Activated CD8-positive, alpha-beta T cell treated with anti-CD3 and anti-CD28 coated beads for 36 hours (primary cell): Measurements from ENCODE around the gene TMEM132D. TPM values are rescaled to one million over a fixed set of nuclear protein-coding genes. Genes with fewer than 3 reads are reported as not detected.

Experiments used
- ATAC-seq: fragments of 200-7000 bp; cut with Tn5 transposase; one replicate; pipeline ENCODE4 v1.10.0; 2021; ENCODE audit warnings: mild to moderate bottlenecking, moderate library complexity
- CTCF ChIA-PET: fragments of 350-600 bp; sonication (Branson Sonifier 250); formaldehyde crosslinking; loops from one replicate; lab custom pipeline; 2021; ENCODE audit warnings: antibody characterized with exemption; lab: Charles Lee
- POLR2A ChIA-PET: fragments of 350-600 bp; sonication (Branson Sonifier 250); formaldehyde crosslinking; loops from one replicate; lab custom pipeline; 2021; ENCODE audit warnings: antibody characterized with exemption; lab: Charles Lee
- DNase-seq: peaks from one replicate; pipeline ENCODE4 v3.0.0-alpha.2; 2020
- H3K27ac Mint-ChIP-seq: one replicate; pipeline ENCODE4 v1.8.0; 2021; ENCODE audit warnings: mild to moderate bottlenecking, mixed read lengths
- H3K27me3 Mint-ChIP-seq: one replicate; pipeline ENCODE4 v1.8.0; 2021; ENCODE audit warnings: mixed read lengths
- H3K36me3 Mint-ChIP-seq: one replicate; pipeline ENCODE4 v1.8.0; 2021; ENCODE audit warnings: low read depth, mixed read lengths
- H3K4me1 Mint-ChIP-seq: one replicate; pipeline ENCODE4 v1.8.0; 2021; ENCODE audit warnings: low read depth, mixed read lengths
- H3K4me3 Mint-ChIP-seq: one replicate; pipeline ENCODE4 v1.8.0; 2021; ENCODE audit warnings: mild to moderate bottlenecking, moderate library complexity, mixed read lengths
- H3K9me3 Mint-ChIP-seq: one replicate; pipeline ENCODE4 v1.8.0; 2021; ENCODE audit warnings: mixed read lengths
- intact Hi-C: fragments of 100-400 bp; cut with micrococcal nuclease; formaldehyde crosslinking; loops from one replicate; pipeline ENCODE4 v1.10.0; 2022
- total RNA-seq, 2 experiments: library from RNA; stranded (reverse); gene quantifications; one replicate each; pipeline ENCODE4 v1.2.3, GENCODE V29; 2021
- TF ChIP-seq, protein P1 (sequence below): fragments of 200-600 bp; IDR thresholded peaks from one replicate; pipeline ENCODE4 v1.8.0; 2022; ENCODE audit warnings: antibody characterized with exemption, mild to moderate bottlenecking

Gene TMEM132D
- total RNA-seq, 2 experiments from 2014 or later, result not detected

DNA sequence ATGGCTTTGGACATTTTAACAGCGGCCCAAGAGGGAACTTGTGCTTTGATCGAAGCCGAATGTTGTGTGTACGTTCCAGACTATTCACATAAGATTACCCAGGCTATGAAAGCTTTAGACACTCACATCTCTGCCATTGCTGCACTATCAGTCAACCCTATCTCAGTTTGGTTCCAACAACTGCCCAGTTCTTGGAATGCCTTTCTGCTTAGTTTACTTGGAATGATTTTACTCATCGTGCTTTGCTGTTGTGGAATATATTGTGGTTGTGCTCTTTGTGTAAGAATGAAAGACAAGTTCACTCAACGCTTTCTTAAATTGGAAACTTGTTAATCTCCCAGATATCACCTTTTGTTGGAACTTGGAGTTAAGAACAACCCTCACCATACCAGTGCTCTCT lies 552.3 kb downstream of the TMEM132D start:
- no peak overlapping the region for H3K27ac Mint-ChIP-seq
- H3K4me1 Mint-ChIP-seq, result no peaks in the 10 kb centered on the region
- H3K4me3 Mint-ChIP-seq, result no peak overlapping the region
- H3K9me3 Mint-ChIP-seq, result peaks cover 2% of the 10 kb centered on the region
- H3K36me3 Mint-ChIP-seq, result no peaks in the 10 kb centered on the region
- no peak for DNase-seq
- POLR2A ChIA-PET, result no interaction called here
- no peaks in the 10 kb centered on the region for H3K27me3 Mint-ChIP-seq
- CTCF ChIA-PET, result no interaction called here
- ATAC-seq, result no peak
- intact Hi-C loops, result no loop called here
- TF ChIP-seq, protein P1, sequence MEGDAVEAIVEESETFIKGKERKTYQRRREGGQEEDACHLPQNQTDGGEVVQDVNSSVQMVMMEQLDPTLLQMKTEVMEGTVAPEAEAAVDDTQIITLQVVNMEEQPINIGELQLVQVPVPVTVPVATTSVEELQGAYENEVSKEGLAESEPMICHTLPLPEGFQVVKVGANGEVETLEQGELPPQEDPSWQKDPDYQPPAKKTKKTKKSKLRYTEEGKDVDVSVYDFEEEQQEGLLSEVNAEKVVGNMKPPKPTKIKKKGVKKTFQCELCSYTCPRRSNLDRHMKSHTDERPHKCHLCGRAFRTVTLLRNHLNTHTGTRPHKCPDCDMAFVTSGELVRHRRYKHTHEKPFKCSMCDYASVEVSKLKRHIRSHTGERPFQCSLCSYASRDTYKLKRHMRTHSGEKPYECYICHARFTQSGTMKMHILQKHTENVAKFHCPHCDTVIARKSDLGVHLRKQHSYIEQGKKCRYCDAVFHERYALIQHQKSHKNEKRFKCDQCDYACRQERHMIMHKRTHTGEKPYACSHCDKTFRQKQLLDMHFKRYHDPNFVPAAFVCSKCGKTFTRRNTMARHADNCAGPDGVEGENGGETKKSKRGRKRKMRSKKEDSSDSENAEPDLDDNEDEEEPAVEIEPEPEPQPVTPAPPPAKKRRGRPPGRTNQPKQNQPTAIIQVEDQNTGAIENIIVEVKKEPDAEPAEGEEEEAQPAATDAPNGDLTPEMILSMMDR, result no peak

DNA sequence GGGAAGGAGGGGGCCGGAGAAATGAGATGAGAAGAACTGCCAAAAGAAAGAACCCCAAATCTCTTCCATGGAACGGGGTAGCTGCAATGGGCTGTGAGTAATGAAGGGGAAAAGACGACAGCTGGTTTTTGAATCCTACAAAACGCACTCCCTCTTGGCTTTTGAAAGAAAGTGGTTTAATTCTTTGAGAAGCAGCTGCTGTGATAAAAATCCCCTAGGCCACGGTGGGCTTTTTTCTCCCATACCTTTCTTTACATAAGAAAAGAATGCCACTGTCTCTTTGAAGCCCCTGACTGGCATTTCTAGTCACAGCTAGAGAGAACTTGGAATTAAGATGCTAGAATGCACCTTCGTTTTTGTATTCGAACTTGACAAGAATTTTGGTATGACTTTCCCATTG lies 564.5 kb downstream of the TMEM132D start:
- CTCF ChIA-PET, result no interaction called here
- POLR2A ChIA-PET, result no interaction called here
- intact Hi-C loops, result no loop called here

DNA sequence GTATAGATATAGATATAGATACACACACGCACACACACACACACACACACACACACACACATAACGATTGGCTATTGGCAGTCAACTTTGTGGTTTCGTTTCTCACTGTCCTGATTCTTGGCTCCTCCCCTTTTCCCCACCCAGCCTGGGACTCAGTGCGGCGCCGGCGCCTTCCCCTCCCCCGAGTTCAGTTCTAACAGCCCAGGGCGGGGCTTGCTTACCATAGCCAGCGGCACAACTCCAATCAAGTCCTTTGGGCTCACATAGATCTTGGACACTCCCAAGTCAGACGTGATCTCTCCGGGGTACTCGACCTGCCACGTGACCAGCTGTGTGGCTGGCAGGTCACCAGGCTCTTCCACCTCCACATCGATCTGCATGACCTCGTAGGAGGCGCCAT lies 566.4 kb downstream of the TMEM132D start:
- TF ChIP-seq, protein P1, result no peak
- intact Hi-C loops, result no loop called here
- H3K4me1 Mint-ChIP-seq, result no peaks in the 10 kb centered on the region
- H3K27me3 Mint-ChIP-seq, result no peaks in the 10 kb centered on the region
- POLR2A ChIA-PET, result no interaction called here
- no peaks in the 10 kb centered on the region for H3K36me3 Mint-ChIP-seq
- no peak overlapping the region for H3K27ac Mint-ChIP-seq
- DNase-seq (no peak), ATAC-seq (no peak)
- peaks cover 4% of the 10 kb centered on the region for H3K9me3 Mint-ChIP-seq
- no peak overlapping the region for H3K4me3 Mint-ChIP-seq
- CTCF ChIA-PET, result no interaction called here

More for the DNA sequence above, 564.5 kb downstream of the TMEM132D start:
- TF ChIP-seq, protein P1, result no peak
- Mint-ChIP-seq H3K4me1 (no peaks in the 10 kb centered on the region), H3K27ac (no peak overlapping the region), H3K9me3 (peaks cover 7% of the 10 kb centered on the region), H3K27me3 (no peaks in the 10 kb centered on the region), H3K4me3 (no peak overlapping the region), H3K36me3 (no peaks in the 10 kb centered on the region)
- DNase-seq, result no peak
- ATAC-seq, result no peak

DNA sequence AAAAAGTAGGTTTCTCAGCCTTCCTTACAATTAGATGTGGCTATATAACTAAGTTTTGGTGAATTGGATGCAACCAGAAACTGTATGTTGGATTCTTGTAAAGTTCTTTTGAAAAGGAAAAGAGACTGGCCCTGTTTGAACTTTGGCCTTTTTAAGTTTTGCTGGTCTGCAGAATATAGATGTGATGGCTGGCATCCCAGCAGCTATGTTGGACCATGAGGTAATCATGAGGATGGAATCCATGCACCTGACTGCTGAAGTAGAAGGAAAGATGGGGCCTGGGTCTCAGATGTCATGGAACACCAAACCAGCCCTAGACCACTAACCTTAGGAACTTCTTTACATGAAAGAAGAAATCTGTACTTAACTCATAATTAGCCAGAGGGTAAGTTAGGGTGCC lies 568.1 kb downstream of the TMEM132D start:
- Mint-ChIP-seq H3K36me3 (no peaks in the 10 kb centered on the region), H3K27ac (no peak overlapping the region), H3K27me3 (no peaks in the 10 kb centered on the region), H3K9me3 (peaks cover 4% of the 10 kb centered on the region), H3K4me1 (no peaks in the 10 kb centered on the region), H3K4me3 (no peak overlapping the region)
- no peak for DNase-seq
- no peak for ATAC-seq
- ChIA-PET POLR2A (no interaction called here), CTCF (no interaction called here)
- TF ChIP-seq, protein P1, result no peak
- intact Hi-C loops, result no loop called here

DNA sequence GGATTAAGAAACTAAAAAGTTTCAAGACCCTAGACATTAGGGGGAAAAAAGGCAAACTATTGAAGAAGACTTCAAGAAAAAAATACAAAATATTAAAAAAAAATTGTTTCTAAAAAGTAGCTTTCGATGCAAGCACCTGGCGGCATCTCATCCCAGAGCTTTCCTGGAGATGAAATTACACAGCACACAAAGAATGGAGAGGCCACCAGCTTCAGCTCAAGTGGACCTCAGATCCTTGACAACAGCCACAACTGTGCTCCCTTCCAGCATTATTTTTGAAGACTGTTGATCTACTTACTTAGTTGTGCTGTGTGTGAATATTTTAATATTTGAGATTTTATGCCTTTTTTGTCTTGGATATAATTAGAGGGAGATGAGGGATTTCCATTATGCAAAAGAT lies 571.5 kb downstream of the TMEM132D start:
- TF ChIP-seq, protein P1, result no peak
- ATAC-seq, result no peak
- Mint-ChIP-seq H3K4me1 (no peaks in the 10 kb centered on the region), H3K27me3 (no peaks in the 10 kb centered on the region), H3K9me3 (peaks cover 4% of the 10 kb centered on the region), H3K27ac (no peak overlapping the region), H3K36me3 (no peaks in the 10 kb centered on the region), H3K4me3 (no peak overlapping the region)
- DNase-seq, result no peak
- POLR2A ChIA-PET, result no interaction called here
- intact Hi-C loops, result no loop called here
- CTCF ChIA-PET, result no interaction called here
